DMS153 treated with DMSO at 0.1 percent for 48 hours (cell line): ENCODE measurements around the gene ARHGDIB.

Source experiments
- DNase-seq: peaks from one replicate; lab custom pipeline; 2025; ENCODE audit not compliant: unreplicated experiment; lab: John Stamatoyannopoulos, UW

The ARHGDIB gene

GRCh38 chr12:14984036-14984435, 22.6 kb upstream of the ARHGDIB start:
- DNase-seq, result no peak

- DNase-seq, result no peak
Measured at GRCh38 chr12:14982991-14983390, 21.6 kb upstream of the ARHGDIB start.

- no peak for DNase-seq
Measured at GRCh38 chr12:14982562-14982961, 21.2 kb upstream of the ARHGDIB start.

- DNase-seq, result no peak
Measured at GRCh38 chr12:14981049-14981448, 19.6 kb upstream of the ARHGDIB start.

- DNase-seq, result no peak
Measured at GRCh38 chr12:14979468-14979867, 18.1 kb upstream of the ARHGDIB start.

- DNase-seq, result no peak
Measured at GRCh38 chr12:14976658-14977057, 15.3 kb upstream of the ARHGDIB start.

GRCh38 chr12:14975457-14975856, 14.1 kb upstream of the ARHGDIB start:
- no peak for DNase-seq

- DNase-seq, result no peak
Measured at GRCh38 chr12:14974633-14975032, 13.2 kb upstream of the ARHGDIB start.

GRCh38 chr12:14972816-14973215, 11.4 kb upstream of the ARHGDIB start, which contains the start of gene PDE6H:
PDE6H (plus strand) TSS chr12:14973042; CDS start chr12:14978013, 4,971 bp downstream.
- no peak for DNase-seq

- DNase-seq, result no peak
Measured at GRCh38 chr12:14970473-14970872, 9.1 kb upstream of the ARHGDIB start.

- no peak for DNase-seq
Measured at GRCh38 chr12:14968478-14968877, 7.1 kb upstream of the ARHGDIB start.

- no peak for DNase-seq
Measured at GRCh38 chr12:14965221-14965620, 3.8 kb upstream of the ARHGDIB start.

GRCh38 chr12:14964406-14964805, 3.0 kb upstream of the ARHGDIB start:
- DNase-seq, result no peak

- no peak for DNase-seq
Measured at GRCh38 chr12:14963520-14963919, 2.1 kb upstream of the ARHGDIB start.

GRCh38 chr12:14962797-14963196, 1.4 kb upstream of the ARHGDIB start:
- DNase-seq, result no peak

GRCh38 chr12:14962153-14962539, 745 bp upstream of the ARHGDIB start:
- no peak for DNase-seq

GRCh38 chr12:14960548-14961465, 594 bp downstream of the ARHGDIB start:
- DNase-seq, result no peak

GRCh38 chr12:14959916-14960496, 1.4 kb downstream of the ARHGDIB start:
- no peak for DNase-seq

GRCh38 chr12:14959463-14959862, 1.9 kb downstream of the ARHGDIB start:
- no peak for DNase-seq

GRCh38 chr12:14959126-14959440, 2.3 kb downstream of the ARHGDIB start:
- DNase-seq, result no peak

GRCh38 chr12:14958361-14959125, 2.9 kb downstream of the ARHGDIB start:
- DNase-seq, result no peak
